NB4 (cell line): Measurements from ENCODE around the gene UNC119.

Source experiments
- POLR2A ChIP-seq: IDR thresholded peaks from 2 replicates; pipeline ENCODE4 v1.6.1; 2011; ENCODE audit warnings: mild to moderate bottlenecking; ENCODE audit not compliant: insufficient read length; ENCODE audit errors: extremely low read depth
- TF ChIP-seq, protein P1 (sequence below): IDR thresholded peaks from one replicate; pipeline ENCODE4 v1.5.1; 2012; ENCODE audit warnings: low read depth, low read length
- TF ChIP-seq, protein P2 (sequence below): IDR thresholded peaks from 2 replicates; pipeline ENCODE4 v1.6.1; 2011; ENCODE audit warnings: low read depth, low read length

DNA sequence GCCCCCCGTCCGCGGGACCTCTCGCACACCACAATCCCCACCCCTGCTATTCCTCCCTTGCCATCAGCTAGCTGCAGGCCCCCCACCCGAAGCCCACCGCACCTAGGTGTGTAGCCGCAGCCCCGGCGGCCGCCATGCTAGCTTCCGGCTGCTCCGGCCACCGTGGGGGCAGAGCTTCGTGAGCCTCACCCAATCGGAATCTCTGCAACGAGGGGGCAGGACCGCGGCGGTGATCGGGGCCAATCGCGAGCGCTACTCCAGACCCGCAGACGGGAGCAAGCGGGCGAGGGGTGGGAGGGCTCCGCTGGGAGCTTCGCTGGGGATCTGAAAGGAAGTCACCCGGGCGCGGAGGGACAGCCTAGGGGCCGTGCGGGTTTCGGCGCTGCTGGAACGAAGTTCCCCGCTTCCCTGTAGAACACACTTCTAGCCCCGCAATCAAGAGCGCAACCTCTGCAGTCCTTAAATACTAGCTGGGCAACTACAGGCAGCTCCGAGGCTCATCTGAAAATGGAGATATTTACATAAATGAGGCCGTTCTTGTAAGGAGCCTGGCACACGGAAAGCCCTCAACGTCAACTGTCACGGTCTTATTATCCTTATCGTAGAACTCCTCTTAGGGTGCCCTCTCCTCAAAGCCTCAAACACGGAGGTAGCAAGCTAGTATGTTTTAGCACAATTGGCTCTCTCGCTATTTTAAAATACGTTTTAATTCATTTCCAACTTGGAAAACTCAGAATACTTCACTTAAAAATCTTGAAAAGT lies 19.1 kb upstream of the UNC119 start, which contains the start of gene PIGS:
- TF ChIP-seq, protein P1, sequence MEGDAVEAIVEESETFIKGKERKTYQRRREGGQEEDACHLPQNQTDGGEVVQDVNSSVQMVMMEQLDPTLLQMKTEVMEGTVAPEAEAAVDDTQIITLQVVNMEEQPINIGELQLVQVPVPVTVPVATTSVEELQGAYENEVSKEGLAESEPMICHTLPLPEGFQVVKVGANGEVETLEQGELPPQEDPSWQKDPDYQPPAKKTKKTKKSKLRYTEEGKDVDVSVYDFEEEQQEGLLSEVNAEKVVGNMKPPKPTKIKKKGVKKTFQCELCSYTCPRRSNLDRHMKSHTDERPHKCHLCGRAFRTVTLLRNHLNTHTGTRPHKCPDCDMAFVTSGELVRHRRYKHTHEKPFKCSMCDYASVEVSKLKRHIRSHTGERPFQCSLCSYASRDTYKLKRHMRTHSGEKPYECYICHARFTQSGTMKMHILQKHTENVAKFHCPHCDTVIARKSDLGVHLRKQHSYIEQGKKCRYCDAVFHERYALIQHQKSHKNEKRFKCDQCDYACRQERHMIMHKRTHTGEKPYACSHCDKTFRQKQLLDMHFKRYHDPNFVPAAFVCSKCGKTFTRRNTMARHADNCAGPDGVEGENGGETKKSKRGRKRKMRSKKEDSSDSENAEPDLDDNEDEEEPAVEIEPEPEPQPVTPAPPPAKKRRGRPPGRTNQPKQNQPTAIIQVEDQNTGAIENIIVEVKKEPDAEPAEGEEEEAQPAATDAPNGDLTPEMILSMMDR: no peak
- peak; percentile 76 for TF ChIP-seq POLR2A
- TF ChIP-seq, protein P2, sequence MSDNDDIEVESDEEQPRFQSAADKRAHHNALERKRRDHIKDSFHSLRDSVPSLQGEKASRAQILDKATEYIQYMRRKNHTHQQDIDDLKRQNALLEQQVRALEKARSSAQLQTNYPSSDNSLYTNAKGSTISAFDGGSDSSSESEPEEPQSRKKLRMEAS: peak; percentile 31; the same call in 1 of the 2 replicates
